Stomach smooth muscle (tissue), 2 donors: ENCODE results near the gene ATP6V1F.
"Not testable (repeated sequence)": the region's sequence is repeated elsewhere in the genome, so short reads cannot be mapped to it uniquely, and the experiment has no call there.

ENCODE experiments used
- H3K27ac ChIP-seq: one replicate; pipeline ENCODE4 v1.7.0; 2013; ENCODE audit warnings: mild to moderate bottlenecking, low read length, inconsistent platforms
- H3K27me3 ChIP-seq, 2 donors: one replicate each; pipeline ENCODE4 v1.7.0; 2013; ENCODE audit warnings: low read length in 2 of 2; ENCODE audit not compliant: insufficient read depth in 2 of 2, control insufficient read depth in 1 of 2
- H3K36me3 ChIP-seq, 2 donors: one replicate each; pipeline ENCODE4 v1.7.0; 2013; ENCODE audit warnings: low read length in 2 of 2; ENCODE audit not compliant: control insufficient read depth in 2 of 2, insufficient read depth in 2 of 2
- H3K4me1 ChIP-seq: one replicate; pipeline ENCODE4 v1.7.0; 2013; ENCODE audit warnings: low read length; ENCODE audit not compliant: control insufficient read depth, insufficient read depth
- H3K4me3 ChIP-seq, 2 donors: one replicate each; pipeline ENCODE4 v1.7.0; 2013; ENCODE audit warnings: low read length in 2 of 2
- H3K9ac ChIP-seq, 2 donors: one replicate each; pipeline ENCODE4 v1.7.0; 2013; ENCODE audit warnings: low read length in 2 of 2, mild to moderate bottlenecking in 1 of 2
- H3K9me3 ChIP-seq, 2 donors: one replicate each; pipeline ENCODE4 v1.7.0; 2013; ENCODE audit warnings: low read length in 2 of 2; ENCODE audit not compliant: control insufficient read depth in 2 of 2
- donor health status: healthy.
- donor health status: Pancreatic carcinoma.

ATP6V1F gene

GRCh38 chr7:128908750-128909624 lies 46.3 kb downstream of the ATP6V1F start:
- Histone ChIP-seq H3K36me3 (no peaks in the 10 kb centered on the region), H3K27ac (no peak overlapping the region), H3K27me3 (peaks cover 11 to 27% of the 10 kb centered on the region in 2 donors), H3K9ac (no peak overlapping the region), H3K4me3 (peak overlapping the region; percentile 49 to 72), H3K4me1 (peaks cover 12% of the 10 kb centered on the region), H3K9me3 (no peaks in the 10 kb centered on the region)

- H3K27ac ChIP-seq = no peak overlapping the region
- peaks cover 19 to 30% of the 10 kb centered on the region in 2 donors for H3K27me3 ChIP-seq
- no peaks in the 10 kb centered on the region for H3K36me3 ChIP-seq
- H3K9ac ChIP-seq = peak overlapping the region in 1 of 2 donors; percentile 5
- H3K9me3 ChIP-seq = no peaks in the 10 kb centered on the region
- peaks cover 12% of the 10 kb centered on the region for H3K4me1 ChIP-seq
- H3K4me3 ChIP-seq = peak overlapping the region; percentile 49 to 72
Measured at GRCh38 chr7:128909625-128910568, 47.2 kb downstream of the ATP6V1F start.

- H3K9me3 ChIP-seq = no peaks in the 10 kb centered on the region
- H3K27ac ChIP-seq = no peak within 1 kb of the TSS
- H3K4me1 ChIP-seq = peaks cover 15% of the 10 kb centered on the region
- peaks cover 23 to 33% of the 10 kb centered on the region in 2 donors for H3K27me3 ChIP-seq
- no peaks in the 10 kb centered on the region for H3K36me3 ChIP-seq
- H3K4me3 ChIP-seq = peak within 1 kb of the TSS; percentile 49 to 72
- peak within 1 kb of the TSS in 1 of 2 donors; percentile 5 for H3K9ac ChIP-seq
Measured at GRCh38 chr7:128910569-128910945, 47.9 kb downstream of the ATP6V1F start, which contains the start of gene KCP. TSS of gene KCP (minus strand) at chr7:128910709. CDS start at chr7:128910676, 33 bp downstream.

GRCh38 chr7:128911423-128912031 lies 48.9 kb downstream of the ATP6V1F start:
- no peak overlapping the region for H3K9ac ChIP-seq
- H3K27ac ChIP-seq = no peak overlapping the region
- H3K27me3 ChIP-seq = peaks cover 24 to 41% of the 10 kb centered on the region in 2 donors

GRCh38 chr7:128912281-128912680 lies 49.6 kb downstream of the ATP6V1F start:
- no peak overlapping the region for H3K4me3 ChIP-seq
- no peak overlapping the region for H3K9ac ChIP-seq
- H3K27me3 ChIP-seq = peaks cover 25 to 40% of the 10 kb centered on the region in 2 donors
- H3K27ac ChIP-seq = no peak overlapping the region
- peaks cover 15% of the 10 kb centered on the region for H3K4me1 ChIP-seq
- H3K36me3 ChIP-seq = no peaks in the 10 kb centered on the region
- H3K9me3 ChIP-seq = no peaks in the 10 kb centered on the region

More at GRCh38 chr7:128911423-128912031, 48.9 kb downstream of the ATP6V1F start:
- Histone ChIP-seq H3K36me3 (no peaks in the 10 kb centered on the region), H3K4me3 (no peak overlapping the region), H3K4me1 (peaks cover 15% of the 10 kb centered on the region), H3K9me3 (no peaks in the 10 kb centered on the region)

GRCh38 chr7:128912709-128913495 lies 50.2 kb downstream of the ATP6V1F start:
- H3K36me3 ChIP-seq, H3K9ac ChIP-seq, H3K4me3 ChIP-seq, H3K9me3 ChIP-seq, H3K27ac ChIP-seq: not testable (repeated sequence)
- Histone ChIP-seq H3K4me1 (peaks cover 15% of the 10 kb centered on the region), H3K27me3 (peaks cover 25 to 40% of the 10 kb centered on the region in 2 donors)

- Histone ChIP-seq H3K4me3 (no peak overlapping the region), H3K9me3 (no peaks in the 10 kb centered on the region), H3K4me1 (peaks cover 15% of the 10 kb centered on the region), H3K27me3 (peaks cover 25 to 40% of the 10 kb centered on the region in 2 donors), H3K9ac (no peak overlapping the region), H3K27ac (no peak overlapping the region), H3K36me3 (no peaks in the 10 kb centered on the region)
Measured at GRCh38 chr7:128913870-128914565, 51.4 kb downstream of the ATP6V1F start.

GRCh38 chr7:128914566-128915151 lies 52.0 kb downstream of the ATP6V1F start:
- Histone ChIP-seq H3K4me1 (peaks cover 11% of the 10 kb centered on the region), H3K27me3 (peaks cover 27 to 37% of the 10 kb centered on the region in 2 donors), H3K9me3 (no peaks in the 10 kb centered on the region), H3K27ac (no peak overlapping the region), H3K36me3 (no peaks in the 10 kb centered on the region), H3K4me3 (no peak overlapping the region), H3K9ac (no peak overlapping the region)

- H3K9ac ChIP-seq = no peak overlapping the region
- no peak overlapping the region for H3K27ac ChIP-seq
- no peaks in the 10 kb centered on the region for H3K9me3 ChIP-seq
- H3K4me1 ChIP-seq = peaks cover 4% of the 10 kb centered on the region
- peak overlapping the region; percentile 59 to 60 for H3K4me3 ChIP-seq
- no peaks in the 10 kb centered on the region for H3K36me3 ChIP-seq
- H3K27me3 ChIP-seq = peaks cover 24 to 30% of the 10 kb centered on the region in 2 donors
Measured at GRCh38 chr7:128915271-128915819, 52.7 kb downstream of the ATP6V1F start.
